KMS-11 (cell line): ENCODE data around the gene AEN.

Experiments used
- H2AFZ ChIP-seq: fragments of 200-600 bp; sonication (generic); 2 replicates; pipeline ENCODE4 v1.6.1; 2016; ENCODE audit warnings: antibody characterized with exemption, mixed run types, low read depth
- H3K27ac ChIP-seq: fragments of 200-600 bp; sonication (generic); 2 replicates; pipeline ENCODE4 v1.6.1; 2016; ENCODE audit warnings: mild to moderate bottlenecking, mixed run types
- H3K27me3 ChIP-seq: fragments of 200-600 bp; sonication (generic); 2 replicates; pipeline ENCODE4 v1.6.1; 2017; ENCODE audit warnings: mild to moderate bottlenecking, low read depth, mixed run types, moderate library complexity; ENCODE audit not compliant: insufficient read depth
- H3K36me3 ChIP-seq: fragments of 200-600 bp; sonication (generic); 2 replicates; pipeline ENCODE4 v1.6.1; 2017; ENCODE audit warnings: mild to moderate bottlenecking, mixed run types; ENCODE audit not compliant: insufficient read depth
- H3K4me1 ChIP-seq: fragments of 200-600 bp; sonication (generic); 2 replicates; pipeline ENCODE4 v1.6.1; 2016; ENCODE audit warnings: mild to moderate bottlenecking, low read depth, mixed run types; ENCODE audit not compliant: poor library complexity, severe bottlenecking
- H3K4me2 ChIP-seq: fragments of 200-600 bp; sonication (generic); 2 replicates; pipeline ENCODE4 v1.7.0; 2016; ENCODE audit warnings: mild to moderate bottlenecking, mixed run types
- H3K4me3 ChIP-seq: fragments of 200-600 bp; sonication (generic); IDR thresholded peaks from 2 replicates; pipeline ENCODE4 v1.6.1; 2017; ENCODE audit warnings: low read depth, low read length, mixed read lengths; ENCODE audit not compliant: insufficient read depth
- H3K79me2 ChIP-seq: fragments of 200-600 bp; sonication (generic); 2 replicates; pipeline ENCODE4 v1.6.1; 2016; ENCODE audit warnings: low read depth, mixed run types; ENCODE audit not compliant: insufficient read depth
- H3K9ac ChIP-seq: fragments of 200-600 bp; sonication (generic); 2 replicates; pipeline ENCODE4 v1.6.1; 2016; ENCODE audit warnings: mild to moderate bottlenecking, mixed run types
- H4K20me1 ChIP-seq: fragments of 200-600 bp; sonication (generic); 2 replicates; pipeline ENCODE4 v1.6.1; 2016; ENCODE audit warnings: mild to moderate bottlenecking, mixed run types; ENCODE audit not compliant: insufficient read depth
- TF ChIP-seq, protein P1 (sequence below): fragments of 200-600 bp; sonication (generic); conservative IDR thresholded peaks from 2 replicates; pipeline ENCODE4 v1.6.1; 2017; ENCODE audit warnings: low read depth, mild to moderate bottlenecking, antibody characterized with exemption, low read length, moderate library complexity, mixed read lengths

AEN gene, protein sequence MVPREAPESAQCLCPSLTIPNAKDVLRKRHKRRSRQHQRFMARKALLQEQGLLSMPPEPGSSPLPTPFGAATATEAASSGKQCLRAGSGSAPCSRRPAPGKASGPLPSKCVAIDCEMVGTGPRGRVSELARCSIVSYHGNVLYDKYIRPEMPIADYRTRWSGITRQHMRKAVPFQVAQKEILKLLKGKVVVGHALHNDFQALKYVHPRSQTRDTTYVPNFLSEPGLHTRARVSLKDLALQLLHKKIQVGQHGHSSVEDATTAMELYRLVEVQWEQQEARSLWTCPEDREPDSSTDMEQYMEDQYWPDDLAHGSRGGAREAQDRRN

DNA sequence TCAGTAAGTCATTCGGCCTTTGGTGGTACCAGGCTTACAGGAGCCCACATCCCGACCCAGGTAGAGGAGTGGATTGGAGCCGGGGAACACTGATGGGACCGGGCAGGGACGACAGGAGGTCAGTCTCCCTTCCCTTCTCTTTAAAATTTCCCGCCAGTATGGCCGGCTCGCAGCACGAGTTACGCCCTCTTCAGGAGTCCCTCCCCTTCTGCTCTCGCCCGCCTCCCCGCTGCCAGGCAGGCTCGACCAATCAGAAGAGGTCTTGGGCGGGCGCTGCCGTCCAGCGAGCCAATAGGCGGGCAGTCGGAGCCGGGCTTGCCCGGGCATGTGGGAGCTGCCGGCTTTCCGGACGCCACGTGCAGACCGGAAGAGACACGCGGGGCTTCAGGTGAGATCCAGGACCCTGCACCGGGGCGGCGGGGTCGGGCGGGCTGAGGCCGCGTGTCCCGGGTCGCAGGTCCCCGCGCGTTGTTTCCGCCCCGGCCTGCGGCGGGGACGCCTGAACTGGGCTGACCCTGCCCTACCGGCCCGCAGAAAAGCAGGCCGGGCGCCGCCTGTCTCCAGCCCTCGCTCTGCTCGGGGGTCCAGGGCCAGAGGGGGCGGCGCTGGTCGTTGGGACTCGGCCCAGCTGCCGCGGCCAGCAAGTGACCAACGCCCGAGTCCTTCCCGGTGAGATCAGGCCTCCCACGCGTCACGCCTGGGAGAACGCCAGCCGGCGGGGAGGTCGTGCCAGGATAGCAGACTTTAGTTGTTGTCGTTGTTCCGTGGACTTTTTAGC lies at the start of gene AEN:
Gene AEN, plus strand, starts transcription at position 346 of the 778 bp plus-strand sequence. CDS start 4,870 bp downstream, outside the sequence.
- Histone ChIP-seq H3K4me1 (peaks cover 35% of the 10 kb centered on the region), H3K9ac (peak within 1 kb of the TSS; percentile 99), H3K4me2 (peak within 1 kb of the TSS; percentile 75), H4K20me1 (peaks cover 26% of the 10 kb centered on the region), H3K36me3 (no peaks in the 10 kb centered on the region), H3K27me3 (no peaks in the 10 kb centered on the region), H3K79me2 (peaks cover 50% of the 10 kb centered on the region), H2AFZ (peak within 1 kb of the TSS; percentile 50; the same call in 1 of the 2 replicates), H3K27ac (peak within 1 kb of the TSS; percentile 87), H3K4me3 (no peak within 1 kb of the TSS)
- TF ChIP-seq, protein P1, sequence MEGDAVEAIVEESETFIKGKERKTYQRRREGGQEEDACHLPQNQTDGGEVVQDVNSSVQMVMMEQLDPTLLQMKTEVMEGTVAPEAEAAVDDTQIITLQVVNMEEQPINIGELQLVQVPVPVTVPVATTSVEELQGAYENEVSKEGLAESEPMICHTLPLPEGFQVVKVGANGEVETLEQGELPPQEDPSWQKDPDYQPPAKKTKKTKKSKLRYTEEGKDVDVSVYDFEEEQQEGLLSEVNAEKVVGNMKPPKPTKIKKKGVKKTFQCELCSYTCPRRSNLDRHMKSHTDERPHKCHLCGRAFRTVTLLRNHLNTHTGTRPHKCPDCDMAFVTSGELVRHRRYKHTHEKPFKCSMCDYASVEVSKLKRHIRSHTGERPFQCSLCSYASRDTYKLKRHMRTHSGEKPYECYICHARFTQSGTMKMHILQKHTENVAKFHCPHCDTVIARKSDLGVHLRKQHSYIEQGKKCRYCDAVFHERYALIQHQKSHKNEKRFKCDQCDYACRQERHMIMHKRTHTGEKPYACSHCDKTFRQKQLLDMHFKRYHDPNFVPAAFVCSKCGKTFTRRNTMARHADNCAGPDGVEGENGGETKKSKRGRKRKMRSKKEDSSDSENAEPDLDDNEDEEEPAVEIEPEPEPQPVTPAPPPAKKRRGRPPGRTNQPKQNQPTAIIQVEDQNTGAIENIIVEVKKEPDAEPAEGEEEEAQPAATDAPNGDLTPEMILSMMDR: no peak

DNA sequence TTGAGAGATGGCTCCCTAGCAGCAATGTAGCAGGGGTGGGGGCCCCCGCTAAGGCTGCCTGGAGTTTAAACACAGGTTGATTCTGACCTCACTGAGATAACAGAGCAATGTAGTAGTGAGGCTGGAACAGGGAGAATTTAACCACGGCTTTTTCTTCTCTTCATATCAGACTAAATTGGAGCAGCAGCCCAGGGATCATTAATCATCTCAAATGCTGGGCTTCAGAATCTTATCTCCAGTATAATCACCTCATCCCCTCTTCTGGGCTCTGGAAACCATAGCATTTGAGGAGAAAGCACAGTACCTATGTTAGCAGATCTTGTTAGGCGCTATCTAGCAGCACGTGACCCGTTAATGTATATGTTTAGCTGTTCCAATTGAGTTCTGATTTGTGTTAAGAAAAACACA lies 49.3 kb upstream of the AEN start:
- Histone ChIP-seq H3K4me3 (no peak overlapping the region), H2AFZ (no peak overlapping the region), H3K79me2 (no peaks in the 10 kb centered on the region), H3K4me2 (no peak overlapping the region), H3K4me1 (no peaks in the 10 kb centered on the region), H3K27me3 (no peaks in the 10 kb centered on the region), H3K36me3 (no peaks in the 10 kb centered on the region), H3K27ac (no peak overlapping the region), H4K20me1 (no peaks in the 10 kb centered on the region), H3K9ac (no peak overlapping the region)
- TF ChIP-seq, protein P1: no peak

DNA sequence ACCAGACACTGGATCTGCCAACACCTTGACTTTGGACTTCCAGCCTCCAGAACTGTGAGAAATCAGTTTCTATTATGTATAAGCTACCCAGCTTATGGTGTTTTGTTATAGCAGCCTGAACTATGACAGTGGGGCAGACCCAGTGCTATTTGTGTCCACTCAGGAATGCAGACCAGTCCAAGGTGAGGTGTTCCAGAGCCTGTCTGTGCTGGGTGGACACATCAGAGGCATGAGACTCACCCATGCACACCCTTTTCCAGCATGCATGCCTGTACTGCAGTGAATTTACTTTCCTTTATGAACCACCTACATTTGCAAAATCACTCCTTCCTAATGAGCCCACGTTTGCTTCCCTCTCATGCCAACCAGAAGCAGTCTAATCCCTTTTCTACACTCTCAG lies 47.1 kb upstream of the AEN start:
- Histone ChIP-seq H3K4me2 (no peak overlapping the region), H2AFZ (no peak overlapping the region), H4K20me1 (no peaks in the 10 kb centered on the region), H3K36me3 (no peaks in the 10 kb centered on the region), H3K9ac (no peak overlapping the region), H3K4me1 (no peaks in the 10 kb centered on the region), H3K27ac (no peak overlapping the region), H3K27me3 (no peaks in the 10 kb centered on the region), H3K4me3 (no peak overlapping the region), H3K79me2 (no peaks in the 10 kb centered on the region)
- TF ChIP-seq, protein P1: no peak

DNA sequence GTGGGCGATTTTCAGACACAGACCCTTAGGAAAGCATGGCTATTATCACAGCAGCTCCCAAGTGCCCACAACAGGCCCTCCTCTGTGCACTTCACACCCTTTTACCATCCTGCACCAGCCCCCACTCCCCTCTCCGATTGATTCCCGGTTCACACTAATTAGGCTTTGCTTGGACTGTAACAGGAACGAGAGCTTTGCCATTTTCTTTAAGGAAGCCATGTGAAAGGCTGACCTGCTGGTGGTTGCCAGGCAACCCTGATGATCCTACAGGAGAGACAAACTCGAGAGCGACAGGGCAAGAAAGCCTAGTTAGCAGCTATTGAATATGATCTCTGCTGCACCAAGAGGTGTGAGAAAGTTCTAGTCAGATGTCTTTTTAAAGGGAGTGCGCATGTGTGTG lies 46.5 kb upstream of the AEN start:
- no peaks in the 10 kb centered on the region for H4K20me1 ChIP-seq
- H3K27me3 ChIP-seq: no peaks in the 10 kb centered on the region
- no peak overlapping the region for H2AFZ ChIP-seq
- H3K79me2 ChIP-seq: no peaks in the 10 kb centered on the region
- H3K4me3 ChIP-seq: no peak overlapping the region
- no peaks in the 10 kb centered on the region for H3K36me3 ChIP-seq
- no peak overlapping the region for H3K27ac ChIP-seq
- H3K4me2 ChIP-seq: no peak overlapping the region
- TF ChIP-seq, protein P1: no peak
- H3K9ac ChIP-seq: no peak overlapping the region
- no peaks in the 10 kb centered on the region for H3K4me1 ChIP-seq
